T-cell (primary cell): ENCODE measurements around the gene STK32B. TPM values are rescaled to one million over a fixed set of nuclear protein-coding genes. Genes with fewer than 3 reads are reported as not detected.

ENCODE experiments used
- ATAC-seq, 4 experiments: fragments of 200-7000 bp in 3 of 4; fragments of 150-1000 bp in 1 of 4; cut with Tn5 transposase; replicated peaks in 1 of 4; 1 replicate in 3 of 4; 2 replicates in 1 of 4; pipeline ENCODE4 v1.10.0; 2021; ENCODE audit warnings: moderate library complexity in 3 of 4, mild to moderate bottlenecking in 2 of 4, moderate number of reproducible peaks in 1 of 4
- CTCF ChIA-PET, 2 donors: fragments of 300-600 bp; sonication (Branson Sonifier 250); formaldehyde crosslinking; loops; one replicate each; lab custom pipeline; 2022; ENCODE audit warnings: antibody characterized with exemption in 2 of 2; lab: Charles Lee
- POLR2A ChIA-PET, 2 donors: fragments of 300-600 bp; sonication (Branson Sonifier 250); formaldehyde crosslinking; loops; one replicate each; lab custom pipeline; 2022; ENCODE audit warnings: antibody characterized with exemption in 2 of 2; lab: Charles Lee
- DNase-seq, 35 experiments: peaks; one replicate each; pipeline versions ENCODE4 v3.0.0 to v3.0.0-alpha.2; 2013 to 2023
- H3K27ac ChIP-seq: one replicate; pipeline ENCODE4 v1.5.1; 2013; ENCODE audit warnings: low read length
- H3K27me3 ChIP-seq, 2 experiments: replicated peaks in 1 of 2; 1 replicate in 1 of 2; 2 replicates in 1 of 2; pipeline versions ENCODE4 v1.6.1 to v1.7.0; 2013; ENCODE audit warnings: low read length in 1 of 2, mixed read lengths in 1 of 2; ENCODE audit not compliant: control insufficient read depth in 2 of 2, insufficient read depth in 2 of 2; ENCODE audit errors: extremely low read depth in 1 of 2
- H3K36me3 ChIP-seq, 2 donors: 1 replicate in 1 of 2; 2 replicates in 1 of 2; pipeline versions ENCODE4 v1.6.1 to v1.7.0; 2013; ENCODE audit warnings: low read length in 1 of 2; ENCODE audit not compliant: control insufficient read depth in 2 of 2, insufficient read depth in 1 of 2; ENCODE audit errors: extremely low read depth in 1 of 2
- H3K4me1 ChIP-seq, 2 experiments: 1 replicate in 1 of 2; 2 replicates in 1 of 2; pipeline versions ENCODE4 v1.6.1 to v1.7.0; 2013; ENCODE audit warnings: low read length in 2 of 2, mixed read lengths in 1 of 2; ENCODE audit not compliant: insufficient read depth in 2 of 2, control insufficient read depth in 1 of 2; ENCODE audit errors: extremely low read depth in 1 of 2
- H3K4me3 ChIP-seq, 2 donors: 1 replicate in 1 of 2; 2 replicates in 1 of 2; pipeline versions ENCODE4 v1.5.1 to v1.7.0; 2013; ENCODE audit warnings: mild to moderate bottlenecking in 2 of 2, low read length in 1 of 2, moderate library complexity in 1 of 2; ENCODE audit not compliant: control insufficient read depth in 1 of 2; ENCODE audit errors: extremely low read depth in 1 of 2
- H3K9me3 ChIP-seq: 2 replicates; pipeline ENCODE4 v1.7.0; 2013
- H3K27ac Mint-ChIP-seq, 2 donors: one replicate each; pipeline ENCODE4 v1.8.0; 2020 to 2021; ENCODE audit warnings: mild to moderate bottlenecking in 2 of 2, mixed read lengths in 2 of 2
- H3K27me3 Mint-ChIP-seq, 2 donors: one replicate each; pipeline ENCODE4 v1.8.0; 2021 to 2022; ENCODE audit warnings: mixed read lengths in 2 of 2
- H3K36me3 Mint-ChIP-seq: one replicate; pipeline ENCODE4 v1.8.0; 2021; ENCODE audit warnings: mixed read lengths
- H3K4me1 Mint-ChIP-seq, 3 donors: one replicate each; pipeline ENCODE4 v1.8.0; 2020 to 2022; ENCODE audit warnings: mixed read lengths in 3 of 3, mild to moderate bottlenecking in 1 of 3
- H3K4me3 Mint-ChIP-seq, 3 donors: one replicate each; pipeline ENCODE4 v1.8.0; 2020 to 2022; ENCODE audit warnings: mild to moderate bottlenecking in 3 of 3, mixed read lengths in 3 of 3, moderate library complexity in 3 of 3
- H3K9me3 Mint-ChIP-seq, 3 donors: one replicate each; pipeline ENCODE4 v1.8.0; 2020 to 2022; ENCODE audit warnings: mixed read lengths in 3 of 3
- WGBS: methylation state at CpG from one replicate; pipeline ENCODE4 v1.1.5; 2013; ENCODE audit warnings: missing lambda C conversion rate; ENCODE audit not compliant: insufficient coverage; 5-methylcytosine and 5-hydroxymethylcytosine counted together
- total RNA-seq, 35 experiments: library from RNA in 6 of 35; stranded (reverse) in 6 of 35; fragments of 120-200 nt in 1 of 35; gene quantifications; one replicate each; pipeline versions ENCODE4 v1.2.1 to v1.2.4 and lab custom pipeline; 2013 to 2026

Gene STK32B
- total RNA-seq, 5 donors from 2014 or later (not counting 1 experiment from before 2014, with no cell fraction given), result 0.12 to 0.20 (median 0.15) TPM; not detected in 2

GRCh38 chr4:5371415-5372190 lies 320.3 kb downstream of the STK32B start:
- Mint-ChIP-seq H3K27me3 (peaks cover 0 to 2% of the 10 kb centered on the region in 2 donors), H3K4me3 (no peak overlapping the region), H3K9me3 (peaks cover 4 to 18% (median 8%) of the 10 kb centered on the region in 3 donors), H3K4me1 (no peaks in the 10 kb centered on the region), H3K27ac (no peak overlapping the region), H3K36me3 (no peaks in the 10 kb centered on the region)
- H3K4me3 ChIP-seq, result no peak overlapping the region
- ChIA-PET POLR2A (no interaction called here), CTCF (no interaction called here)
- no peak for ATAC-seq
- H3K36me3 ChIP-seq, result no peaks in the 10 kb centered on the region
- H3K27me3 ChIP-seq, result peaks cover 0 to 3% of the 10 kb centered on the region in 2 experiments
- H3K9me3 ChIP-seq, result no peaks in the 10 kb centered on the region
- H3K4me1 ChIP-seq, result no peaks in the 10 kb centered on the region
- no peak for DNase-seq
- WGBS, result 79% methylated on average over 4 of the region's 8 CpGs
- no peak overlapping the region for H3K27ac ChIP-seq

GRCh38 chr4:5372198-5372597 lies 320.9 kb downstream of the STK32B start:
- Mint-ChIP-seq H3K4me1 (no peaks in the 10 kb centered on the region), H3K27ac (no peak overlapping the region), H3K9me3 (peaks cover 4 to 21% (median 8%) of the 10 kb centered on the region in 3 donors), H3K36me3 (no peaks in the 10 kb centered on the region), H3K4me3 (no peak overlapping the region), H3K27me3 (peaks cover 0 to 2% of the 10 kb centered on the region in 2 donors)
- Histone ChIP-seq H3K36me3 (no peaks in the 10 kb centered on the region), H3K4me3 (no peak overlapping the region), H3K9me3 (no peaks in the 10 kb centered on the region), H3K27ac (no peak overlapping the region), H3K4me1 (no peaks in the 10 kb centered on the region), H3K27me3 (peaks cover 0 to 3% of the 10 kb centered on the region in 2 experiments)
- ChIA-PET CTCF (no interaction called here), POLR2A (interaction anchor here in 1 of 2 donors (0.6 kb wide), 1 partner anchor 63 kb away, joined by 4 read pairs; no protein-coding TSS in a partner anchor)
- DNase-seq (no peak), ATAC-seq (no peak)
- 60% methylated on average over 1 of the region's 6 CpGs for WGBS

GRCh38 chr4:5373327-5373726 lies 322.0 kb downstream of the STK32B start:
- ChIA-PET POLR2A (no interaction called here), CTCF (no interaction called here)
- no peaks in the 10 kb centered on the region for H3K9me3 ChIP-seq
- Mint-ChIP-seq H3K27me3 (peaks cover 0 to 2% of the 10 kb centered on the region in 2 donors), H3K27ac (no peak overlapping the region), H3K4me3 (no peak overlapping the region), H3K9me3 (peaks cover 4 to 26% (median 15%) of the 10 kb centered on the region in 3 donors), H3K36me3 (no peaks in the 10 kb centered on the region), H3K4me1 (no peaks in the 10 kb centered on the region)
- H3K36me3 ChIP-seq, result no peaks in the 10 kb centered on the region
- H3K4me3 ChIP-seq, result no peak overlapping the region
- DNase-seq (peak in 1 of 35 experiments; percentile 8), ATAC-seq (no peak)
- no peak overlapping the region for H3K27ac ChIP-seq
- no peaks in the 10 kb centered on the region for H3K4me1 ChIP-seq
- peaks cover 0 to 3% of the 10 kb centered on the region in 2 experiments for H3K27me3 ChIP-seq
- WGBS, result 88% methylated on average over 4 of the region's 4 CpGs

GRCh38 chr4:5374592-5374991 lies 323.3 kb downstream of the STK32B start:
- Mint-ChIP-seq H3K27me3 (peaks cover 0 to 2% of the 10 kb centered on the region in 2 donors), H3K27ac (no peak overlapping the region)

GRCh38 chr4:5374994-5375393 lies 323.7 kb downstream of the STK32B start:
- ATAC-seq, result no peak
- DNase-seq, result no peak
- H3K27ac Mint-ChIP-seq, result no peak overlapping the region
- 74% methylated on average over 5 of the region's 6 CpGs for WGBS
- CTCF ChIA-PET, result no interaction called here
- H3K4me3 ChIP-seq, result no peak overlapping the region
- H3K36me3 Mint-ChIP-seq, result no peaks in the 10 kb centered on the region
- no peaks in the 10 kb centered on the region for H3K9me3 ChIP-seq
- H3K27me3 Mint-ChIP-seq, result peaks cover 0 to 2% of the 10 kb centered on the region in 2 donors
- H3K36me3 ChIP-seq, result no peaks in the 10 kb centered on the region
- H3K4me1 Mint-ChIP-seq, result no peaks in the 10 kb centered on the region
- no peaks in the 10 kb centered on the region for H3K4me1 ChIP-seq
- peaks cover 4 to 22% (median 15%) of the 10 kb centered on the region in 3 donors for H3K9me3 Mint-ChIP-seq
- peaks cover 0 to 3% of the 10 kb centered on the region in 2 experiments for H3K27me3 ChIP-seq
- POLR2A ChIA-PET, result no interaction called here
- H3K4me3 Mint-ChIP-seq, result no peak overlapping the region
- no peak overlapping the region for H3K27ac ChIP-seq

More at GRCh38 chr4:5374592-5374991, 323.3 kb downstream of the STK32B start:
- DNase-seq (no peak), ATAC-seq (no peak)
- ChIA-PET CTCF (no interaction called here), POLR2A (no interaction called here)
- H3K9me3 ChIP-seq, result no peaks in the 10 kb centered on the region
- no peak overlapping the region for H3K4me3 ChIP-seq
- no peak overlapping the region for H3K4me3 Mint-ChIP-seq
- no peaks in the 10 kb centered on the region for H3K4me1 ChIP-seq
- 81% methylated on average over 3 of the region's 7 CpGs for WGBS
- H3K4me1 Mint-ChIP-seq, result no peaks in the 10 kb centered on the region
- peaks cover 0 to 3% of the 10 kb centered on the region in 2 experiments for H3K27me3 ChIP-seq
- H3K9me3 Mint-ChIP-seq, result peaks cover 4 to 22% (median 15%) of the 10 kb centered on the region in 3 donors
- H3K27ac ChIP-seq, result no peak overlapping the region
- H3K36me3 Mint-ChIP-seq, result no peaks in the 10 kb centered on the region
- no peaks in the 10 kb centered on the region for H3K36me3 ChIP-seq

GRCh38 chr4:5376015-5376414 lies 324.7 kb downstream of the STK32B start:
- Mint-ChIP-seq H3K4me3 (no peak overlapping the region), H3K36me3 (no peaks in the 10 kb centered on the region), H3K9me3 (peaks cover 4 to 19% (median 15%) of the 10 kb centered on the region in 3 donors), H3K27ac (no peak overlapping the region), H3K4me1 (no peaks in the 10 kb centered on the region), H3K27me3 (peaks cover 0 to 2% of the 10 kb centered on the region in 2 donors)
- no peak overlapping the region for H3K27ac ChIP-seq
- POLR2A ChIA-PET, result no interaction called here
- H3K27me3 ChIP-seq, result peaks cover 0 to 3% of the 10 kb centered on the region in 2 experiments
- H3K9me3 ChIP-seq, result no peaks in the 10 kb centered on the region
- H3K4me1 ChIP-seq, result no peaks in the 10 kb centered on the region
- CTCF ChIA-PET, result no interaction called here
- H3K36me3 ChIP-seq, result no peaks in the 10 kb centered on the region
- WGBS, result 81% methylated on average over 5 of the region's 5 CpGs
- no peak for DNase-seq
- ATAC-seq, result no peak
- H3K4me3 ChIP-seq, result no peak overlapping the region
